Measurements from ENCODE around the gene UBTD2.

Gene UBTD2

GRCh38 chr5:172166030-172166826 lies 117.3 kb downstream of the UBTD2 start:
- no peak for DNase-seq

GRCh38 chr5:172165465-172165864 lies 118.1 kb downstream of the UBTD2 start:
- no peak for DNase-seq

DNA sequence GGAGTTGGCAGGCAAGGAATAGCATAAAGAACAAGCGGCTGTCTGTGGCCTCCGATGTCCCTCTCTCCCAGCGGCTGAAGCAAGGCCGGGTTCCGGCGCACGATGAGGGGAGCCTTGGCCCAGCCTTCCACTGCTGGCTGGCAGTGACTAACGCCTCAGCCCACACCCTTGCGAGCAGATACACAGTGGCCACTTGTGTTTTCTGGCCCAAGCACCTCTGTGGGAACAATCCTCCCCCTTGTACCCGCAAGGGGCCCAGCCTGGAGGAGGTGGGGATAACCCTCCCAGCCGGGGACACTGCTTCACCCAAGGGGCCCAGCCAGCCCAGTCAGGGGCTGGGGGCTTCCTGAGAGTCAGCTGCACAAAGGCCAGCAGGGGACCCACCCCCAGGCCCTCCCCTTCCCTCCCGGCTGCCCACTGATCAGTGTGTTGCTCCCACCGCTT lies 118.8 kb downstream of the UBTD2 start:
- DNase-seq: no peak

DNA sequence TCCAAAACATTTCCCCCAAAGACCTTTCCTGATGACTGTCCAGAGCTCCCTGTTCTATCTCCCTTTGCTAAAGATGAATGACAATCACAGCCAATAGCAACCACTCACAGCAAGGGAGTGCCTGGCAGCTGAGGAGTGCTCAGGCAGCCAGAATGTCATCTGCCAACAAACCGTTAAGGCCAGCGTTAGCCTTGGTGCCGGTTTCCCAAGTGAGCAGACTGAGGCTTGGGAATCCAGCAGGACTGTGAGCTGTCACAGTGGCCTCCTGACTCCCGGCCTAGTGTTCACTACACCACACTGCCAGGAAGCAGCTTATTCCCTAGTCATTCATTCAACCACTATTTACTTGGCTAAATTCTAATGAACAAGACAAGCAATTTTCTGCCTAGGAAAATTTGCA lies 120.2 kb downstream of the UBTD2 start:
- no peak for DNase-seq

- DNase-seq: no peak
Measured at GRCh38 chr5:172162987-172163343, 120.6 kb downstream of the UBTD2 start.

DNA sequence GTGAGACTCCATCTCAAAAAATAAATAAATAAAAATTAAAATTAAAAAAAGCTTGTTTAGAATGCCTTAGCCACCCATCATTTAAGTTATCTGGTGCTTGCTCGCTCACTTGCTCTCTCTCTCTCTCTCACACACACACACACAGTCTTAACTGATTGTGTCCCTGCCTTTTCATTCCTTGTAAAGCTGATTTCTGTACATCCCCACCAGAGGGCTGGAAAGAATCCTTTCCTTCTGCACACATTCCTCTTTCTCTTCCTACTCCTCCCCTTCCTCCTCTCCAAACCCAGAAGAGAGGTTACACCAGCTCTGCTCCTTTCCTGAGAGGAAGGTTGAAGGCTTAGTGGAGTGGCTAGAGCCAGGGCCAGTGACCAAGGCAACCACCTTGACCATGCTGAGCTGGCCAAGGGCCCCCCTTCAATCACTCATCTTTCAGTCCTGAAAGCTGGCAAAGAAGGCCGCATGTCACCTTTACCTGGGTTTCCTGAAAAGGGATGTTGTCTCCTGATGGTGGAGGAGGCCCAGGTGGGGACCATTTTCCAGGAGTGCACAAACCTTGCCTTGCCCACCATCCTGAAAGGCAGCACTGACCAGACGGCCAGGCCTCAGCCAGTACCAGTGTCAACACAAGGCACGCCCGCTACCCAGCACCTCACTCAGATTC lies 121.1 kb downstream of the UBTD2 start:
- DNase-seq: no peak

- no peak for DNase-seq
Measured at GRCh38 chr5:172160506-172160905, 123.1 kb downstream of the UBTD2 start.

Data from NCI-H345 (cell line).